Ectodermal cell (in vitro differentiated cells): Measurements from ENCODE around the gene MYEF2. TPM values are rescaled to one million over a fixed set of nuclear protein-coding genes. Genes with fewer than 3 reads are reported as not detected.
A peak's percentile ranks its signal among the peaks of the same experiment; 100 is the strongest.

Source experiments
- H3K27ac ChIP-seq: 2 replicates; pipeline ENCODE4 v1.7.0; 2013; ENCODE audit warnings: mild to moderate bottlenecking, low read depth, low read length; ENCODE audit not compliant: insufficient read depth, poor library complexity, severe bottlenecking
- H3K27me3 ChIP-seq: 2 replicates; pipeline ENCODE4 v1.7.0; 2013; ENCODE audit warnings: mild to moderate bottlenecking, low read length; ENCODE audit not compliant: insufficient read depth, control insufficient read depth, poor library complexity, severe bottlenecking
- H3K36me3 ChIP-seq: one replicate; pipeline ENCODE4 v1.7.0; 2013; ENCODE audit warnings: low read length; ENCODE audit not compliant: control insufficient read depth, insufficient read depth
- H3K4me1 ChIP-seq: one replicate; pipeline ENCODE4 v1.7.0; 2013; ENCODE audit warnings: low read length; ENCODE audit not compliant: control insufficient read depth, insufficient read depth
- H3K4me3 ChIP-seq: 2 replicates; pipeline ENCODE4 v1.7.0; 2013; ENCODE audit warnings: low read depth, low read length, control low read depth; ENCODE audit not compliant: insufficient read depth
- H3K9me3 ChIP-seq: 2 replicates; pipeline ENCODE4 v1.7.0; 2013; ENCODE audit warnings: mild to moderate bottlenecking, low read length, moderate library complexity; ENCODE audit not compliant: control insufficient read depth
- WGBS, 2 experiments: methylation state at CpG; one replicate each; pipeline ENCODE4 v1.1.7; 2013; ENCODE audit warnings: missing lambda C conversion rate in 2 of 2; 5-methylcytosine and 5-hydroxymethylcytosine counted together
- polyA plus RNA-seq, 4 experiments: library from polyadenylated mRNA; stranded (reverse); fragments of 50-300 nt; gene quantifications; one replicate each; pipeline ENCODE4 v1.2.3, GENCODE V29; 2013

Gene MYEF2
- 130 TPM for polyA plus RNA-seq (2013, experiment 1 of 4)
- 148 TPM for polyA plus RNA-seq (2013, experiment 2 of 4)
- 91.5 TPM for polyA plus RNA-seq (2013, experiment 3 of 4)
- polyA plus RNA-seq (2013, experiment 4 of 4), result 107 TPM

GRCh38 chr15:48177766-48178647 lies at the start of gene MYEF2:
Gene MYEF2 (minus strand): TSS chr15:48178295. CDS start chr15:48178237, 58 bp downstream.
- Histone ChIP-seq H3K27ac (peak within 1 kb of the TSS; percentile 82), H3K4me1 (peaks cover 12% of the 10 kb centered on the region), H3K9me3 (no peaks in the 10 kb centered on the region), H3K27me3 (no peaks in the 10 kb centered on the region), H3K36me3 (no peaks in the 10 kb centered on the region), H3K4me3 (peak within 1 kb of the TSS; percentile 57)
- WGBS, 2 experiments, result 1% methylated on average over 71 of the region's 71 CpGs

- Histone ChIP-seq H3K27ac (no peak overlapping the region), H3K4me1 (no peaks in the 10 kb centered on the region), H3K4me3 (no peak overlapping the region), H3K27me3 (no peaks in the 10 kb centered on the region), H3K9me3 (no peaks in the 10 kb centered on the region), H3K36me3 (no peaks in the 10 kb centered on the region)
- WGBS, 2 experiments, result 95 to 98% methylated on average over 3 of the region's 3 CpGs
Measured at GRCh38 chr15:48225771-48226170, 47.7 kb upstream of the MYEF2 start.

GRCh38 chr15:48222627-48223026 lies 44.5 kb upstream of the MYEF2 start:
- Histone ChIP-seq H3K4me3 (no peak overlapping the region), H3K9me3 (no peaks in the 10 kb centered on the region), H3K36me3 (no peaks in the 10 kb centered on the region), H3K27me3 (no peaks in the 10 kb centered on the region), H3K4me1 (no peaks in the 10 kb centered on the region), H3K27ac (no peak overlapping the region)
- WGBS, 2 experiments, result 85 to 88% methylated on average over 1 of the region's 1 CpG

- H3K27me3 ChIP-seq, result no peaks in the 10 kb centered on the region
- WGBS, 2 experiments, result 95 to 96% methylated on average over 4 of the region's 4 CpGs
- H3K4me1 ChIP-seq, result no peaks in the 10 kb centered on the region
- no peaks in the 10 kb centered on the region for H3K36me3 ChIP-seq
- no peak overlapping the region for H3K27ac ChIP-seq
- H3K9me3 ChIP-seq, result no peaks in the 10 kb centered on the region
- no peak overlapping the region for H3K4me3 ChIP-seq
Measured at GRCh38 chr15:48221885-48222284, 43.8 kb upstream of the MYEF2 start.

DNA sequence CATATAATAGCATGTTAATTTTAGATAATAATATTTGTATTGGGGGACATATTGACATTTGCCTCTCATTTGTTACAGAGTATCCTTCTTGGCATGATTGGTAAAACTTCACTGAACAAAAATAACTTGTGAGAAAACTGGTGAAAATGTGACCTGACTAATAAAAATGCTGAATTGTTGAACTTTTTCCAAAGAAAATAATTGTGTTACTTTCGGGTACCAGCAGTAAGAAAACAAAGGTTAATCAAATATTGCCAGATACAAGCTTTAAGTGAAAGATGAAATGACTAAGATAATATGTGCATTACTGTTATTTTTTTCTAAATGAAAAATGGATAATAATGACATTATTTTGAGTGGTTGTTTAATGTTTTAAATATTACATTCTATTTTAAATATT lies 43.2 kb upstream of the MYEF2 start:
- no peaks in the 10 kb centered on the region for H3K27me3 ChIP-seq
- no peak overlapping the region for H3K27ac ChIP-seq
- WGBS, 2 experiments, result 80 to 100% methylated on average over 1 of the region's 1 CpG

DNA sequence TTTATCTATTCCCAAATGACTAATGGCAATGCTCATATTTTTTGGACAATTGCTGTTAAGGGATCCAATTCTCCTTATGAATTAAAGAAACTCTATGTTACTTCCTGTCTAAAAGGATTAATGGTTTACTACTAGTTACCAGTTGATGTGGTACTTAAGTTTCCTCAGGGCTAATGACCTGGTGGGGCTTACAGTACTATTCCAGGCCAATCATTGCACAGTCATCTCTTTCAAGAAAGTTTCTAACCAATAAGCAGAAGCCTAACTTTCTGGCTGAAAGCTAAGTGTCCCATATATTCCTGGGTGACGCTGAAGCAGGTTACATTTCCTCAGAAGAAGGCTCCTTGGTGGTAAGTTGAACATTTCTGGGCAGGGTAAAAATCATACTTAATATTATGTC lies 27.9 kb upstream of the MYEF2 start, which contains the start of gene SLC12A1:
Gene SLC12A1, plus strand, starts transcription at position 322 of the 400 bp plus-strand sequence. CDS start 1,418 bp downstream, outside the sequence.
- no peaks in the 10 kb centered on the region for H3K27me3 ChIP-seq
- H3K27ac ChIP-seq, result no peak within 1 kb of the TSS
- no peaks in the 10 kb centered on the region for H3K9me3 ChIP-seq
- no peaks in the 10 kb centered on the region for H3K36me3 ChIP-seq
- no peaks in the 10 kb centered on the region for H3K4me1 ChIP-seq
- no peak within 1 kb of the TSS for H3K4me3 ChIP-seq
- WGBS, 2 experiments, result 96 to 100% methylated on average over 1 of the region's 1 CpG

More for the DNA sequence above, 43.2 kb upstream of the MYEF2 start:
- Histone ChIP-seq H3K36me3 (no peaks in the 10 kb centered on the region), H3K4me3 (no peak overlapping the region), H3K4me1 (no peaks in the 10 kb centered on the region), H3K9me3 (no peaks in the 10 kb centered on the region)

DNA sequence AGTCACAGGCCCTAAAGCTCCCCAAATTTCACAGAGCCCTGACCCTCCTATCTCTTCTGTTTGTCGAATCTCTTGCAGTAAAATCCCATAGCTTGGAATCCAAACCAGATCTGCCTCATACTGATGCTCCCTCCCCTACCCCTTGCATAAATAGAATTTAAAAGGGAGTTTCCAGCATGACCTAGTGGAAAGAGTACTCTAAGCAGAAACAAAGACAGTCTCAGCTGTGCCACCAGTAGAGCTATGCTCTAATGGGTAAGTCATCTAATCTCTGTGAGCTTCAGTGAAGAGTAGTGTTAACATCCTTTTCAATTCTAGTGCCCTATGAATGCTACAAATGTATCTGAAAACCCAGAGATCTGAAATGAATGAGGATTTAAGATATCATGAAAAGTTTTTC lies 24.0 kb upstream of the MYEF2 start:
- WGBS, 2 experiments, result 100% methylated on average over 1 of the region's 1 CpG
- H3K36me3 ChIP-seq, result no peaks in the 10 kb centered on the region
- H3K27ac ChIP-seq, result no peak overlapping the region
- H3K4me1 ChIP-seq, result no peaks in the 10 kb centered on the region
- H3K4me3 ChIP-seq, result no peak overlapping the region
- no peaks in the 10 kb centered on the region for H3K9me3 ChIP-seq
- no peaks in the 10 kb centered on the region for H3K27me3 ChIP-seq

DNA sequence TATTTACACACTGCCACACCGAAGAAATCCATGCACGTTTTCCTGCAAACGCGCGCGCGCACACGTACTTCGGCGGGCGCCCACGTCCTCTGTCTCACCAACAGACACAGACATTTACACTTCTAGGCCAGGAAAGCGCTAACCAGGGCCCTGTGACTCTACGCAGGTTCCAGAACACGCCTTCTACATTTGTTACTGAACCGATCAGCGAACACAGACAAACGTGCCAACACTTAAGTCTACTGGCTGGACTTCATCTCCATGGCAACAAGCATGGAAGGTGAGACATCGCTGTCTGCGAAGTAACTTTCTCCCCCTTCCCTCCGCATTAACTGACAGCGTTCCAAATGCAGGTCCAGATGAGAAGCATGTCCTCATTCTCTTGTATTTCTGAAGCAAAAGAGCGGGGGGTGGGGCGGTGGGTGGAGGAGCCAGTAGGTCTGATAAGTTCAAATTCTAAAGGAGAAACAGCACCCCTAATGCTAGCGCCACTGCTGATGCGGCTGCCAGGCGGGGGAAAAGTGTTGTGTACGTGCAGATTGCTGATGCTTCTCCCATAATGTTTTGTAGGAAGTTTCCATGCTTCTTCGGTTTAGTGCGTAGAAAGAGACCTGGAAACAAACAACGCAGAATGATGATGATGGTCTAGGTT lies 13.6 kb upstream of the MYEF2 start, which contains the start of gene CTXN2:
Gene CTXN2, plus strand, starts transcription at position 92 of the 652 bp plus-strand sequence. CDS start 9,636 bp downstream, outside the sequence.
- H3K4me1 ChIP-seq, result no peaks in the 10 kb centered on the region
- peaks cover 21% of the 10 kb centered on the region for H3K27me3 ChIP-seq
- H3K36me3 ChIP-seq, result no peaks in the 10 kb centered on the region
- H3K4me3 ChIP-seq, result peak within 1 kb of the TSS; percentile 28
- 20% methylated on average over 31 of the region's 31 CpGs for WGBS, 2 experiments
- no peaks in the 10 kb centered on the region for H3K9me3 ChIP-seq
- no peak within 1 kb of the TSS for H3K27ac ChIP-seq

GRCh38 chr15:48190932-48191573 lies 13.0 kb upstream of the MYEF2 start:
- peaks cover 21% of the 10 kb centered on the region for H3K27me3 ChIP-seq
- WGBS, 2 experiments, result 7 to 8% methylated on average over 10 to 14 of the region's 15 CpGs
- H3K4me3 ChIP-seq, result peak overlapping the region; percentile 28
- H3K4me1 ChIP-seq, result no peaks in the 10 kb centered on the region
- no peaks in the 10 kb centered on the region for H3K36me3 ChIP-seq
- H3K9me3 ChIP-seq, result no peaks in the 10 kb centered on the region
- H3K27ac ChIP-seq, result no peak overlapping the region
